Smooth muscle cell (in vitro differentiated cells): ENCODE measurements around the gene SSNA1. TPM values are rescaled to one million over a fixed set of nuclear protein-coding genes. Genes with fewer than 3 reads are reported as not detected.

Source experiments
- DNase-seq: peaks from one replicate; lab custom pipeline; 2025; ENCODE audit not compliant: unreplicated experiment; lab: John Stamatoyannopoulos, UW
- H2AFZ ChIP-seq: fragments of 200-600 bp; sonication (generic); 2 replicates; pipeline ENCODE4 v1.6.0; 2016; ENCODE audit warnings: antibody characterized with exemption, low read depth, mild to moderate bottlenecking
- H3F3A ChIP-seq: fragments of 200-600 bp; sonication (generic); 2 replicates; pipeline ENCODE4 v1.6.0; 2017; ENCODE audit warnings: antibody characterized with exemption, low read depth
- H3K27ac ChIP-seq: fragments of 200-600 bp; sonication (generic); 2 replicates; pipeline ENCODE4 v1.5.1; 2016; ENCODE audit warnings: low read depth, mild to moderate bottlenecking
- H3K27me3 ChIP-seq: fragments of 200-600 bp; sonication (generic); 2 replicates; pipeline ENCODE4 v1.6.1; 2016; ENCODE audit warnings: low read depth, mild to moderate bottlenecking
- H3K36me3 ChIP-seq: fragments of 200-600 bp; sonication (generic); 2 replicates; pipeline ENCODE4 v1.5.1; 2016; ENCODE audit warnings: low read depth
- H3K4me1 ChIP-seq: fragments of 200-600 bp; sonication (generic); 2 replicates; pipeline ENCODE4 v1.5.1; 2016; ENCODE audit warnings: low read depth
- H3K4me2 ChIP-seq: fragments of 200-600 bp; sonication (generic); 2 replicates; pipeline ENCODE4 v1.6.0; 2016; ENCODE audit warnings: mild to moderate bottlenecking
- H3K4me3 ChIP-seq: fragments of 200-600 bp; sonication (generic); 2 replicates; pipeline ENCODE4 v1.5.1; 2016; ENCODE audit warnings: mild to moderate bottlenecking
- H3K79me2 ChIP-seq: fragments of 200-600 bp; sonication (generic); 2 replicates; pipeline ENCODE4 v1.6.0; 2016; ENCODE audit warnings: low read depth, mild to moderate bottlenecking
- H3K9ac ChIP-seq: fragments of 200-600 bp; sonication (generic); 2 replicates; pipeline ENCODE4 v1.6.0; 2016; ENCODE audit warnings: low read depth
- H3K9me3 ChIP-seq: fragments of 200-600 bp; sonication (generic); replicated peaks from 2 replicates; pipeline ENCODE4 v1.5.1; 2016; ENCODE audit warnings: low read depth
- H4K20me1 ChIP-seq: fragments of 200-600 bp; sonication (generic); 2 replicates; pipeline ENCODE4 v1.6.0; 2016; ENCODE audit warnings: low read depth
- CTCF ChIP-seq: fragments of 200-600 bp; sonication (generic); IDR thresholded peaks from 2 replicates; pipeline ENCODE4 v1.5.1; 2017; ENCODE audit warnings: borderline replicate concordance, mild to moderate bottlenecking, antibody characterized with exemption; ENCODE audit not compliant: insufficient read depth, poor library complexity, severe bottlenecking
- whole genome bisulfite sequencing: methylation state at CpG from one replicate; pipeline ENCODE4 v1.1.7; 2016; ENCODE audit warnings: low lambda C conversion rate; 5-methylcytosine and 5-hydroxymethylcytosine counted together
- polyA plus RNA-seq: library from polyadenylated mRNA; unstranded; fragments of >200 nt; fragmentation: Nextera tagmentation; extraction: Ambion mirVana; gene quantifications from 2 replicates; pipeline ENCODE4 v1.2.1, GENCODE V29; 2016
- total RNA-seq: library from RNA; depleted of rRNA; stranded (reverse); fragments of >200 nt; gene quantifications from 2 replicates; pipeline ENCODE4 v1.2.3, GENCODE V29; 2014

Gene SSNA1
- total and polyA plus RNA-seq, 2 experiments from 2014 or later, result 69.5 to 84.9 TPM

GRCh38 chr9:137222190-137223077 is 34.0 kb downstream of the SSNA1 start, which contains the start of gene RNF208:
RNF208 (minus strand) TSS chr9:137222240; CDS start chr9:137221212, 1,028 bp downstream.
- Histone ChIP-seq H3K9ac (no peak within 1 kb of the TSS), H3K4me2 (peak within 1 kb of the TSS; percentile 89), H3K27me3 (no peaks in the 10 kb centered on the region), H3K4me1 (peaks cover 8% of the 10 kb centered on the region), H3K36me3 (no peaks in the 10 kb centered on the region), H3F3A (no peaks in the 10 kb centered on the region), H3K4me3 (peak within 1 kb of the TSS; percentile 61), H2AFZ (no peak within 1 kb of the TSS), H3K79me2 (no peaks in the 10 kb centered on the region), H4K20me1 (no peaks in the 10 kb centered on the region), H3K27ac (no peak within 1 kb of the TSS), H3K9me3 (no peaks in the 10 kb centered on the region)
- DNase-seq, result no peak
- WGBS, result 12% methylated on average over 34 of the region's 88 CpGs
- TF ChIP-seq CTCF, result no peak

- Histone ChIP-seq H4K20me1 (no peaks in the 10 kb centered on the region), H3K36me3 (no peaks in the 10 kb centered on the region), H2AFZ (peak overlapping the region; percentile 56), H3K27me3 (no peaks in the 10 kb centered on the region), H3F3A (no peaks in the 10 kb centered on the region), H3K4me1 (peaks cover 8% of the 10 kb centered on the region), H3K27ac (peak overlapping the region; percentile 72), H3K9ac (peak overlapping the region; percentile 77), H3K4me2 (peak overlapping the region; percentile 89), H3K79me2 (no peaks in the 10 kb centered on the region), H3K4me3 (peak overlapping the region; percentile 61), H3K9me3 (no peaks in the 10 kb centered on the region)
- no peak for TF ChIP-seq CTCF
- peak; percentile 96 for DNase-seq
- WGBS, result 4% methylated on average over 51 of the region's 63 CpGs
Observed at GRCh38 chr9:137223078-137223970, 34.8 kb downstream of the SSNA1 start.

GRCh38 chr9:137224830-137225694 is 36.6 kb downstream of the SSNA1 start, which contains the start of gene CYSRT1:
CYSRT1 (plus strand) TSS chr9:137225174; CDS start chr9:137225622, 448 bp downstream.
- DNase-seq, result no peak
- Histone ChIP-seq H3K27ac (peak within 1 kb of the TSS; percentile 52), H3K4me1 (peaks cover 8% of the 10 kb centered on the region), H3K9me3 (no peaks in the 10 kb centered on the region), H2AFZ (no peak within 1 kb of the TSS), H3F3A (no peaks in the 10 kb centered on the region), H3K4me3 (peak within 1 kb of the TSS; percentile 61), H3K36me3 (no peaks in the 10 kb centered on the region), H3K9ac (peak within 1 kb of the TSS; percentile 77), H4K20me1 (no peaks in the 10 kb centered on the region), H3K79me2 (no peaks in the 10 kb centered on the region), H3K4me2 (peak within 1 kb of the TSS; percentile 89), H3K27me3 (no peaks in the 10 kb centered on the region)
- no peak for TF ChIP-seq CTCF
- 77% methylated on average over 21 of the region's 23 CpGs for WGBS
